HL-60 (cell line): ENCODE data around the gene CNGA2.

Source experiments
- DNase-seq, 2 experiments: peaks; one replicate each; pipeline ENCODE4 v3.0.0-alpha.2; 2010 to 2020; ENCODE audit warnings: low read depth in 1 of 2, low spot score in 1 of 2
- H3K27ac ChIP-seq: fragments of 250-450 bp; sonication (Bioruptor Pico); replicated peaks from 2 replicates; pipeline ENCODE4 v1.5.1; 2020; ENCODE audit warnings: mild to moderate bottlenecking, moderate library complexity
- H3K27me3 ChIP-seq: fragments of 250-450 bp; sonication (Bioruptor Pico); 2 replicates; pipeline ENCODE4 v1.5.1; 2021; ENCODE audit warnings: mild to moderate bottlenecking, moderate library complexity; ENCODE audit not compliant: insufficient read depth, poor library complexity, severe bottlenecking
- H3K4me3 ChIP-seq: replicated peaks from 2 replicates; pipeline ENCODE4 v1.5.1; 2011; ENCODE audit warnings: mild to moderate bottlenecking, control low read depth, low read length; ENCODE audit not compliant: insufficient read depth
- CTCF ChIP-seq: IDR thresholded peaks from one replicate; pipeline ENCODE4 v1.5.1; 2011; ENCODE audit warnings: low read length, control low read depth, inconsistent platforms; ENCODE audit not compliant: insufficient read depth
- GABPA ChIP-seq: IDR thresholded peaks from 2 replicates; pipeline ENCODE4 v1.6.1; 2012; ENCODE audit warnings: low read depth
- POLR2AphosphoS5 ChIP-seq: IDR thresholded peaks from 2 replicates; pipeline ENCODE4 v1.6.1; 2012; ENCODE audit warnings: low read depth
- REST ChIP-seq: IDR thresholded peaks from 2 replicates; pipeline ENCODE4 v1.6.1; 2012; ENCODE audit warnings: low read depth; ENCODE audit not compliant: insufficient replicate concordance
- SPI1 ChIP-seq: IDR thresholded peaks from 2 replicates; pipeline ENCODE4 v1.6.1; 2012; ENCODE audit warnings: low read depth, mild to moderate bottlenecking, borderline replicate concordance

The CNGA2 gene

GRCh38 chrX:151703487-151703886, 31.1 kb upstream of the CNGA2 start:
- no peak for TF ChIP-seq GABPA
- TF ChIP-seq SPI1 = no peak
- no peak for TF ChIP-seq REST
- no peak for TF ChIP-seq CTCF
- no peak for TF ChIP-seq POLR2AphosphoS5
- Histone ChIP-seq H3K27me3 (no peaks in the 10 kb centered on the region), H3K4me3 (no peak overlapping the region), H3K27ac (no peak overlapping the region)
- no peak for DNase-seq

- no peak overlapping the region for H3K27ac ChIP-seq
- H3K27me3 ChIP-seq = no peaks in the 10 kb centered on the region
These were observed 30.4 kb upstream of the CNGA2 start for GRCh38 chrX:151704041-151704663.

More at GRCh38 chrX:151704041-151704663, 30.4 kb upstream of the CNGA2 start:
- no peak overlapping the region for H3K4me3 ChIP-seq
- no peak for DNase-seq
- no peak for TF ChIP-seq CTCF
- TF ChIP-seq POLR2AphosphoS5 = no peak
- no peak for TF ChIP-seq GABPA
- TF ChIP-seq SPI1 = no peak
- no peak for TF ChIP-seq REST
